GM13976 (cell line): ENCODE results near the gene GRK5.
A peak's percentile ranks its signal among the peaks of the same experiment; 100 is the strongest.

Experiments used
- DNase-seq: peaks from one replicate; pipeline ENCODE4 v3.0.0; 2012; ENCODE audit warnings: low spot score
- CTCF ChIP-seq: IDR thresholded peaks from 2 replicates; pipeline ENCODE4 v1.5.1; 2012; ENCODE audit warnings: borderline replicate concordance, mild to moderate bottlenecking; ENCODE audit not compliant: insufficient read depth; ENCODE audit errors: extremely low read depth, missing control alignments, control extremely low read depth
- in situ Hi-C: fragments of 300-500 bp; cut with MboI; formaldehyde crosslinking; loops from one replicate; pipeline ENCODE4 v1.12.0; 2022; ENCODE audit warnings: low sequenced_read_pairs, mixed read lengths, inconsistent platforms; ENCODE audit not compliant: unreplicated experiment

GRK5 gene

GRCh38 chr10:119415536-119416503 lies 208.4 kb downstream of the GRK5 start:
- in situ Hi-C loops, result loop anchor here (10.0 kb wide), 1 partner anchor 221 kb away; no protein-coding TSS in a partner anchor
- TF ChIP-seq CTCF, result no peak
- DNase-seq, result no peak

GRCh38 chr10:119416855-119417254 lies 209.5 kb downstream of the GRK5 start:
- peak; percentile 72 for TF ChIP-seq CTCF
- in situ Hi-C loops, result loop anchor here (10.0 kb wide), 1 partner anchor 222 kb away; no protein-coding TSS in a partner anchor
- peak; percentile 92 for DNase-seq

- TF ChIP-seq CTCF, result no peak
- no peak for DNase-seq
- in situ Hi-C loops, result loop anchor here (10.0 kb wide), 1 partner anchor 223 kb away; no protein-coding TSS in a partner anchor
These were observed 210.5 kb downstream of the GRK5 start for GRCh38 chr10:119417852-119418251.

GRCh38 chr10:119418362-119418761 lies 211.0 kb downstream of the GRK5 start:
- no peak for TF ChIP-seq CTCF
- in situ Hi-C loops, result loop anchor here (10.0 kb wide), 1 partner anchor 224 kb away; no protein-coding TSS in a partner anchor
- DNase-seq, result no peak

- no peak for DNase-seq
- in situ Hi-C loops, result loop anchor here (10.0 kb wide), 1 partner anchor 225 kb away; no protein-coding TSS in a partner anchor
- TF ChIP-seq CTCF, result no peak
These were observed 212.6 kb downstream of the GRK5 start for GRCh38 chr10:119419931-119420330.

- DNase-seq, result no peak
- no peak for TF ChIP-seq CTCF
- in situ Hi-C loops, result no loop called here
These were observed 213.8 kb downstream of the GRK5 start for GRCh38 chr10:119420950-119421875.
